Middle frontal gyrus (tissue), 1 donor: ENCODE results near the gene ARR3.
"Not testable (repeated sequence)": the region's sequence is repeated elsewhere in the genome, so short reads cannot be mapped to it uniquely, and the experiment has no call there.

Source experiments
- DNase-seq: peaks from one replicate; pipeline ENCODE4 v3.0.0-alpha.2; 2015; ENCODE audit warnings: low spot score; ENCODE audit errors: extremely low spot score

The ARR3 gene

GRCh38 chrX:70279081-70279480 is 10.9 kb downstream of the ARR3 start:
- no peak for DNase-seq

GRCh38 chrX:70280573-70280972 is 12.4 kb downstream of the ARR3 start:
- DNase-seq: no peak

DNA sequence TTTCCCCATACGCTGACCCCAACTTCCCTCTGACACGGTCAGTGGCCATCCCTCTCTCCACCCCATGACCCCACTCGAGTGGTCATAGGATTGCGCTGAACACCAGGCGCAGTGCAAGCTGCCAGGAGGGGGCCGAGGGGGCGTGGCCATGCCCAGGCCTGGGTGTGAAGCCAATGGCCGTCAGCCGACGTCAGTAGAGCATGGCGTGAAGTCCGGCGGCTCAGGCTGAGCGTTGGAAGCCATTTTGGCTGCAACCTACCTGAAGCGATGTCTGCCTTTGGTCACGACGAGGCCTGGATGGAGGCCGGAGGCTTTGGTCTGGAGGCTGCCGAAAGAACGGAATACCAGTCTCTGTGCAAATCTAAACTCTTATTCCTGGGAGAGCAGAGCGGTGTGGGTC is 13.8 kb downstream of the ARR3 start, which contains the start of gene RAB41:
Gene RAB41 (plus strand): TSS at position 222 of the 400 bp plus-strand sequence. CDS start 46 bp downstream, at position 268.
- DNase-seq: no peak

- no peak for DNase-seq
These were observed 21.1 kb downstream of the ARR3 start for GRCh38 chrX:70289168-70289792.

DNA sequence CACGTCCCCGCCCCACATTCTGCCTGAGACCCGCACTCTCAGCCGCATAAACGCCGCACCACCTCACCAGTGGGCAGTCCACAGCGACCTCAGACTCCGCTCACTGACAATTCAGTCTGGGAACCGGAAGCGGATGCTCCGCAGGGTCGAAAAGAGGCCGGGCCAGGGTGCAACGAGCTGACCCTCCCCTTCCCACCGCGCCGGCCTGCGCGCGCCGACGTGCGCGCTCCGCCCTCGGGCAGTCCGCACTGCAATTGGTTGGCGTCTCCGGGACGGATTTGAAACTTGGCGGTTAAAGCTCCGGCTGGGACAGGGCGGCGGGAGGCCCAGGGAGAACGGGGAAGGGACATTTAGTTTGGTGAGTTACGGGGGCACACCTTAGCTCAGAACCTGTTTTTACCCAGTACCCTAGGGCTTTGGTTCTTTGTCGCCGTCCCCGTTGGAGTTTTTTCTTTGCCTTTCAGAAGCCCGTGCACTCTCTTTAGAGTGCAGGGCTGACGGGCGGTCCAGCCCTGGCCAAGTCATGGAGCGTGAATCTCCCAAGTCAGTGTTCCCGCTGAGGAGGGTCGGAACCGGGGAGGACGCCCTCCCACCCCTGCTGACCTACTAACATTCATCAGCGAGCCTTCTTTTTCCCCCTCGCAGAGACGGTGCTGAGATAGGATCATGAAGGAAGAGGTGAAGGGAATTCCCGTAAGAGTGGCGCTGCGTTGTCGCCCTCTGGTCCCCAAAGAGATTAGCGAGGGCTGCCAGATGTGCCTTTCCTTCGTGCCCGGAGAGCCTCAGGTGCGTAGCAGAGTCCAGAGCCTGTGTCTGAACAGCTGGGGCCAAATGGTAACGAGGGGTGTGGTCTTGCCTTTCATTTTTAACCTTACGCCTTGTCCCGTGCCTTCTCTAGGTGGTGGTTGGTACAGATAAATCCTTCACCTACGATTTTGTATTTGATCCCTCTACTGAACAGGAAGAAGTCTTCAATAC is 21.9 kb downstream of the ARR3 start, which contains the start of the genes KIF4A and PDZD11:
Gene KIF4A (plus strand): TSS at position 312 of the 978 bp plus-strand sequence. CDS start 355 bp downstream, at position 667.
Gene PDZD11 (minus strand): TSS at position 135 of the 978 bp plus-strand sequence. CDS start 586 bp downstream, outside the sequence.
- peak; percentile 21 for DNase-seq

DNA sequence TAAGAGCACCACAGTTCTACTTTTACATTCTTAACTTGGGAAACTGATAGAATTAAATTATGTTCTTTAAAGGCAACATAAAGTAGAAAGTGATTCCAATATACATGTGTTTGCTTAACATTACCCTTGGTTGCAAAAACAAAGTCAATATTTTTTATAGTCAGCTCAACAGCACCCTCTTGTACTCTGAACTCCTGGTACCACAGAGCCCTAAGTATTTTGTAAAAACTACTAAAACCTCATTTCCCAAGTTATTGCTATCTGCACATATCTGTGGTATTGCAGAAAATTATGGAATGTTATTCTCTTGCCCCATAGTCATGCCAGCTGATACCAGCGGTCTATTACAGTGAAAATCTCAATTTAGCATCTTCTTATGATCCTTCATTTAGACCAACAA is 24.7 kb downstream of the ARR3 start:
- DNase-seq: no peak

DNA sequence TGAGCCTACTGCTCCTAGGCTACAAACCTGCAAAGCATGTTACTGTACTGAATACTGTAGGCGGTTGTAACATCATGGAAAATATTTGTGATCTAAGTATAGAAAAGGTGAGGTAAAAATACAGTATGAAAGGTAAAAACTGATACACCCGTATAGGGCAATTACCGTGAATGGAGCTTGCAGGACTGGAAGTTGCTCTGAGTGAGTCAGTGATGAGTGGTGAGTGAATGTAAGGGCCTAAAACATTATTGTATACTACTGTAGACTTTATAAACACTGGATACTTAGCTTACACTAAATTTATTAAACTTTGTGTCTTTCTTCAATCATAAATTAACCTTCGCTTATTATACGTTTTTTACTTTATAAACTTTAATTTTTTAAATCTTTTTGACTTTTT is 25.5 kb downstream of the ARR3 start:
- no peak for DNase-seq

- no peak for DNase-seq
These were observed 33.6 kb downstream of the ARR3 start for GRCh38 chrX:70301716-70302115.

DNA sequence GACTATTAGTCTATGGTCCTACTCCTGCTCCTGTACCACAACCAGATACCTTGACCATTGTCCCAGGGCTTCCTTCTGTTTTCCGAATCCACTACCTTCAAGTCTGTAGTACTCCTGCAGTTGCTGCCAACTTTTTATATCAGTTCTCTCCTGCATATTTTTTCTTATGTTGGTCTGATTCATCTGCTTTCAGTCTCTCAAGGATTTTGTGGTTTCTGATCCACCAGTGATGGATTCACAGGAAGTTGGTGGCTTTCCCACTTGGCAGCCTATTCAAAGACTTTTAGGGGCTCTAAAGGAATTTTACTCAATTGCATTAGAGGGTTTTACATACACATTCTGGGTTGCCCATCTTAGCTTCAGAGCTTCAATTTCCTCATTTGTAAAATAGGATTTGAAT is 45.4 kb downstream of the ARR3 start:
- DNase-seq: no peak

GRCh38 chrX:70322784-70323183 is 54.6 kb downstream of the ARR3 start:
- no peak for DNase-seq

DNA sequence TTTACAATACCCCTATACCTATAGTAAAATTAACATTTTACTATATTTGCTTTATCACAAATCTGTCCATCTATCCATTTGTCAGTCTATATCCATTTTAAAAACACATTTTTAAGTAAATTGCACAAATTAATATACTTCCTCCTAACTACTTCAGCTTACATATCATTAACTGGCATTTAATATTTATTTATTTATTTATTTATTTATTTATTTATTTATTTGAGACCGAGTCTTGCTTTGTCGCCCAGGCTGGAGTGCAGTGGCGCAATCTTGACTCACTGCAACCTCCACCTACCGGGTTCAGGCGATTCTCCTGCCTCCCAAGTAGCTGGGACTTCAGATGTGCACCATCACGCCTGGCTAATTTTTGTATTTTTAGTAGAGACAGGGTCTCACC is 55.5 kb downstream of the ARR3 start:
- DNase-seq: not testable (repeated sequence)

DNA sequence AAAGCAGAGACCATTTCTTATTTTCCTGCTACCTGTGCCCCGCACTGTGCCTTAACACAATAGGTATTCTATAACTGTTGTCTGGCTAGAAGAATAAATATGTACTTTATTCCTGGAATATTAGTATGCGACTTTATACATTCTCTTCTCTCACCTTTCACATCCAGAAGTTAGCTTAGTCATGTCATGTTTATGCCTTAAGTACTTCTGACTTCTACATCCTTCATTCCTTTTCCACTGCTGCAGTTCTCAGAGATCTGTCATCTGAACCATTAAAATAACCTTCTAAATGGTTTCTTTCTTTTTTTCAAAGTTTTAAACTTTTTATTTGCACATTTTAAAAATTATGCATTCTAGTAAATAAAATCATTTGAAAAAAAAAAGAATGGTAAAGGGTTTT is 56.2 kb downstream of the ARR3 start:
- DNase-seq: no peak

DNA sequence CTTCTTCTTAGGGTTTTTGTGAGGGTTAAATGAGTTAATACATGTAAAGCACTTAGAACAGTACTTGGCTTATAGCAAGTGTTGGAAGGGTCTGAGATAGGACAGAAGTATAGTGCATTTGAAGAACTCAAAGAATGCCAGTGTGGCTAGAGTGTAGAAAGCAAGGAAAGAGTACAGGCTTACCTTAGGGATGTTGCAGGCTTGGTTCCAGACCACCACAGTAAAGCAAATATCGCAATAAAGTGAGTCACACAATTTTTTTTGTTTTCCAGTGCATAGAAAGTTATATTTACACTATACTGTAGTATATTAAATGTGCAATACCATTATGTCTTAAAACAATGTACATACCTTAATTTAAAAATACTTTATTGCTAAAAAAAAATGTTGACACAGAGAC is 63.0 kb downstream of the ARR3 start:
- no peak for DNase-seq
